Common myeloid progenitor, CD34-positive (primary cell): ENCODE data around the gene SLC2A2.

Source experiments
- CTCF ChIA-PET: fragments of 350-600 bp; sonication (Branson Sonifier 250); formaldehyde crosslinking; loops from one replicate; lab custom pipeline; 2021; ENCODE audit warnings: antibody characterized with exemption; lab: Charles Lee
- POLR2A ChIA-PET: fragments of 350-600 bp; sonication (Branson Sonifier 250); formaldehyde crosslinking; loops from one replicate; lab custom pipeline; 2021; ENCODE audit warnings: antibody characterized with exemption; lab: Charles Lee
- DNase-seq, 3 donors: peaks; one replicate each; pipeline versions ENCODE4 v3.0.0 to v3.0.0-alpha.2; 2013
- H3K27ac ChIP-seq, 2 experiments: 1 replicate in 1 of 2; 2 replicates in 1 of 2; pipeline ENCODE4 v1.7.0; 2013; ENCODE audit warnings: inconsistent platforms in 2 of 2, low read length in 2 of 2, mild to moderate bottlenecking in 2 of 2, low read depth in 1 of 2, moderate library complexity in 1 of 2; ENCODE audit not compliant: severe bottlenecking in 2 of 2, insufficient read depth in 1 of 2, poor library complexity in 1 of 2
- H3K27me3 ChIP-seq, 5 experiments: replicated peaks in 2 of 5; 1 replicate in 3 of 5; 2 replicates in 2 of 5; pipeline versions ENCODE4 v1.6.1 to v1.7.0; 2013; ENCODE audit warnings: low read length in 4 of 5, mild to moderate bottlenecking in 2 of 5, moderate library complexity in 2 of 5, inconsistent platforms in 1 of 5; ENCODE audit not compliant: insufficient read depth in 5 of 5, control insufficient read depth in 4 of 5
- H3K36me3 ChIP-seq, 4 experiments: 1 replicate in 2 of 4; 2 replicates in 2 of 4; pipeline versions ENCODE4 v1.6.1 to v1.7.0; 2013; ENCODE audit warnings: low read length in 3 of 4, control low read depth in 1 of 4, mild to moderate bottlenecking in 1 of 4; ENCODE audit not compliant: control insufficient read depth in 4 of 4, insufficient read depth in 4 of 4
- H3K4me1 ChIP-seq, 4 experiments: 1 replicate in 3 of 4; 2 replicates in 1 of 4; pipeline versions ENCODE4 v1.6.1 to v1.7.1; 2013; ENCODE audit warnings: low read length in 3 of 4, mild to moderate bottlenecking in 3 of 4, control low read depth in 1 of 4, inconsistent platforms in 1 of 4, moderate library complexity in 1 of 4; ENCODE audit not compliant: control insufficient read depth in 4 of 4, insufficient read depth in 4 of 4; ENCODE audit errors: control extremely low read depth in 1 of 4
- H3K4me3 ChIP-seq, 7 experiments: 1 replicate in 4 of 7; 2 replicates in 3 of 7; pipeline versions ENCODE4 v1.5.1 to v1.7.0; 2013; ENCODE audit warnings: mild to moderate bottlenecking in 7 of 7, low read length in 6 of 7, moderate library complexity in 6 of 7, inconsistent platforms in 2 of 7, low read depth in 2 of 7, control low read depth in 1 of 7; ENCODE audit not compliant: insufficient read depth in 4 of 7, control insufficient read depth in 1 of 7; ENCODE audit errors: extremely low read depth in 1 of 7
- H3K9me3 ChIP-seq, 5 experiments: 1 replicate in 4 of 5; 2 replicates in 1 of 5; pipeline versions ENCODE4 v1.6.1 to v1.7.1; 2013; ENCODE audit warnings: low read length in 4 of 5, mild to moderate bottlenecking in 2 of 5, inconsistent platforms in 1 of 5, low read depth in 1 of 5, moderate library complexity in 1 of 5; ENCODE audit not compliant: control insufficient read depth in 4 of 5, insufficient read depth in 2 of 5; ENCODE audit errors: control extremely low read depth in 1 of 5
- WGBS: methylation state at CpG from one replicate; pipeline ENCODE4 v1.1.5; 2013; ENCODE audit not compliant: insufficient coverage; 5-methylcytosine and 5-hydroxymethylcytosine counted together

SLC2A2 gene

GRCh38 chr3:171059978-171060377 is 33.5 kb upstream of the SLC2A2 start:
- H3K9me3 ChIP-seq: no peaks in the 10 kb centered on the region
- POLR2A ChIA-PET: no interaction called here
- whole genome bisulfite sequencing: no CpG with 5 or more reads among the region's 3 CpGs
- no peak for DNase-seq
- H3K4me3 ChIP-seq: no peak overlapping the region
- peaks cover 0 to 22% (median under 1%) of the 10 kb centered on the region in 4 experiments for H3K36me3 ChIP-seq
- no peak overlapping the region for H3K27ac ChIP-seq
- H3K27me3 ChIP-seq: no peaks in the 10 kb centered on the region
- CTCF ChIA-PET: no interaction called here
- H3K4me1 ChIP-seq: no peaks in the 10 kb centered on the region

- Histone ChIP-seq H3K4me3 (no peak overlapping the region), H3K27me3 (no peaks in the 10 kb centered on the region), H3K4me1 (no peaks in the 10 kb centered on the region), H3K9me3 (no peaks in the 10 kb centered on the region), H3K27ac (no peak overlapping the region), H3K36me3 (peaks cover 0 to 16% (median 0%) of the 10 kb centered on the region in 4 experiments)
- ChIA-PET CTCF (interaction anchor here (1.1 to 1.2 kb wide), 2 partner anchors 9 to 507 kb away, joined by 3 read pairs; no protein-coding TSS in a partner anchor), POLR2A (no interaction called here)
- DNase-seq: no peak
These were observed 32.5 kb upstream of the SLC2A2 start for GRCh38 chr3:171058873-171059603.

GRCh38 chr3:171058058-171058457 is 31.5 kb upstream of the SLC2A2 start:
- Histone ChIP-seq H3K4me3 (no peak overlapping the region), H3K4me1 (no peaks in the 10 kb centered on the region), H3K27me3 (no peaks in the 10 kb centered on the region), H3K36me3 (peaks cover 0 to 6% (median 0%) of the 10 kb centered on the region in 4 experiments), H3K27ac (no peak overlapping the region), H3K9me3 (no peaks in the 10 kb centered on the region)
- no CpG with 5 or more reads among the region's 1 CpG for WGBS
- POLR2A ChIA-PET: no interaction called here
- no peak for DNase-seq
- CTCF ChIA-PET: interaction anchor here (1.1 to 1.2 kb wide), 2 partner anchors 8 to 508 kb away, joined by 3 read pairs; no protein-coding TSS in a partner anchor

GRCh38 chr3:171057072-171057471 is 30.6 kb upstream of the SLC2A2 start:
- H3K4me1 ChIP-seq: no peaks in the 10 kb centered on the region
- 88% methylated on average over 1 of the region's 1 CpG for WGBS
- no peak overlapping the region for H3K4me3 ChIP-seq
- POLR2A ChIA-PET: no interaction called here
- no peak overlapping the region for H3K27ac ChIP-seq
- no peaks in the 10 kb centered on the region for H3K27me3 ChIP-seq
- H3K36me3 ChIP-seq: no peaks in the 10 kb centered on the region
- no peaks in the 10 kb centered on the region for H3K9me3 ChIP-seq
- CTCF ChIA-PET: no interaction called here
- DNase-seq: no peak

GRCh38 chr3:171056528-171056927 is 30.0 kb upstream of the SLC2A2 start:
- H3K4me3 ChIP-seq: no peak overlapping the region
- H3K9me3 ChIP-seq: no peaks in the 10 kb centered on the region
- no peaks in the 10 kb centered on the region for H3K27me3 ChIP-seq
- WGBS: 100% methylated on average over 1 of the region's 5 CpGs
- POLR2A ChIA-PET: no interaction called here
- no peaks in the 10 kb centered on the region for H3K36me3 ChIP-seq
- no peak for DNase-seq
- CTCF ChIA-PET: no interaction called here
- H3K27ac ChIP-seq: no peak overlapping the region
- H3K4me1 ChIP-seq: no peaks in the 10 kb centered on the region

GRCh38 chr3:171055336-171056178 is 29.0 kb upstream of the SLC2A2 start:
- H3K4me1 ChIP-seq: no peaks in the 10 kb centered on the region
- no peaks in the 10 kb centered on the region for H3K36me3 ChIP-seq
- ChIA-PET POLR2A (no interaction called here), CTCF (interaction anchor here (1.8 kb wide), 1 partner anchor 511 kb away, joined by 6 read pairs; no protein-coding TSS in a partner anchor)
- WGBS: 100% methylated on average over 2 of the region's 4 CpGs
- no peak overlapping the region for H3K27ac ChIP-seq
- H3K9me3 ChIP-seq: no peaks in the 10 kb centered on the region
- DNase-seq: no peak
- H3K27me3 ChIP-seq: no peaks in the 10 kb centered on the region
- no peak overlapping the region for H3K4me3 ChIP-seq

GRCh38 chr3:171054921-171055320 is 28.4 kb upstream of the SLC2A2 start:
- ChIA-PET CTCF (interaction anchor here (1.8 kb wide), 1 partner anchor 511 kb away, joined by 6 read pairs; no protein-coding TSS in a partner anchor), POLR2A (no interaction called here)
- no peaks in the 10 kb centered on the region for H3K36me3 ChIP-seq

More at GRCh38 chr3:171054921-171055320, 28.4 kb upstream of the SLC2A2 start:
- Histone ChIP-seq H3K9me3 (no peaks in the 10 kb centered on the region), H3K27me3 (no peaks in the 10 kb centered on the region), H3K27ac (no peak overlapping the region), H3K4me3 (no peak overlapping the region), H3K4me1 (no peaks in the 10 kb centered on the region)
- no peak for DNase-seq
